SW480 (cell line): ENCODE data around the gene AADACL4.
A peak's percentile ranks its signal among the peaks of the same experiment; 100 is the strongest.
"Not testable (repeated sequence)": the region's sequence is repeated elsewhere in the genome, so short reads cannot be mapped to it uniquely, and the experiment has no call there.

Source experiments
- DNase-seq: peaks from one replicate; pipeline ENCODE4 v3.0.0-alpha.2; 2016; ENCODE audit warnings: low spot score

AADACL4 gene

DNA sequence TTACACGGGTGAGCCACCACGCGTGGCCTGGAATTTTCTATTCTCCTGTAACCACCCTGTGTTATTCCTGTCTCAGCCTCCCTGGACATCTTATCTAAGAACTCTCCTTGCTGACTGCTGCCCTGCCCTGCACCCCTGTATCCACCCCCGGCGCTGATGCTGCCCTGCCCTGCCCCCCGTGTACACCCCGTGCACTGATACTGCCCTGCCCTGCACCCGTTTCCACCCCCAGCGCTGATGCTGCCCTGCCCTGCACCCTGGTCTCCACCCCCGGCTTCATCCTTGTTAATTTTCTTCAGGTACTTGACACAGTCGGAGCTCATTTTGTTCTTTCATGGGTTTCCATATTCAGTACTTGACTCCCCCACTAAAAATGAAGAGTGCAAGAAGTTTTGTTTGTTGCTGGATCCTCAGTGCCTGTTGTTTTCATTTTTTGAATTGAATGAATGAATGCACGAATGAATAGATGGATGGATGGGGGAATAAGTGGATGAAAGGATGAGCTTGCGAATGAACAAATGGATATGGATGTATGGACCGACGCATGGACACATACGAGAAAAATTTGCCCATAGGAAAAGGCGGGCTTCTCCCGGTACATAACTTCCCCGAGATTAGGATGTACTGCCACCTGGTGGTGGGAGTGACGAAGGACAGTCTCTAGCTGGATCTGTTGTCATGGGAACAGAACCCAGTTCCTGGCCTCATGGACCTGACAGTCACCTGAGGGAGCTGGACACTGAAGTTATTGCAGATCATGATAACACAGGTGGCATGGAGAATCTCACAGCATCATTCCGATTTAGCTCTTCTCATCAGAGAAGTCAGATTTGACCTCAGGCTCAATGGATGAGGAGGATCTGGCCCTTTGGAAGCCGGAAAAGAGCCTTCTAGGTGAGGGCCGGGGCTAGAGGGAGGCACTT lies 14.9 kb downstream of the AADACL4 start:
- peak; percentile 77 for DNase-seq

DNA sequence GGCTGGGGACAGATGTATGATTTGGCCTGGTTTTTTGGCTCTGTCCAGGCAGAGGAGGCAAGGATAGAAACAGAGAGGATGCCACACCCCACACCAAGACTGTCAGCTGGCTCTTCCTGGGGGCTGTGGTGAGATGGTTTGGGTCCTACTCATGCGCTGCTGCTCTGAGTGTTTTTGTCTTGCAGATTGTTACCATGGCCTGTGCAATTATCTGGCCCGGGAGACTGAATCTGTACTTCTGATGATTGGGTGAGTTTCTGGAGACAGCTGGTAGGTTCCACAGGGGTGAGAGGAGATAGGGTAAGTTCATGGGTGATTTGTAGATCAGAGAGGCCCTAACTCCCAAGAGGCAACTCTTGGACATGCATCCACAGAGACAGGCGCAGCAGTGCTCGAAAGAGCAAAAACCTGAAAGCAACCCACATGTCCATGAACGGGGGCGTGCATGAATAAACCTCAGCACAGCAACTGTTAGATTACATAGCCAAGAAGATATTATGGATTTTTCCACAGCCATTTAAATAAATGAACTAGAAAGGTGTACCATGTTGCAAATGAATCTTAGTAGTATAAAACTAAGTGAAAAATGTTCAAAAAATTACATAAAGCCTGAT lies 17.8 kb downstream of the AADACL4 start:
- DNase-seq: no peak

DNA sequence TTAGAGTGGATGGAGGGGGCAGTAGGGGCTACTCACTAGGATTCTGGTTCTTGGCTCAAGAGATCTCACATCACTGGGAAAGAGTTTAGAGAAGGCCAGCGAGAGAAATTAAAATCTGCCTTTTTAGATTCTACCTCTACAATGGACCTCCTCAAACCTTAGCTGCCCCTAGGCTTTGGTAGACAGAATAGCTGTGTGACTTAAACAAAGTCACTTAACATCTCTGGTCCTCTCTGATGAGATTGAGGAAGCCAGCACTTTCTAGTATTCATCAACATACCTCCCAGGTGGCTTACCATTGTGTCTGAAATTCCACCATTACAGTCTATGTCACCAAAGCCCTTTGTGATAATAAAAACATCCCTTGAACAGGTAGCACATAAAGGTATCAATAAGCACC lies 18.7 kb downstream of the AADACL4 start:
- DNase-seq: no peak

DNA sequence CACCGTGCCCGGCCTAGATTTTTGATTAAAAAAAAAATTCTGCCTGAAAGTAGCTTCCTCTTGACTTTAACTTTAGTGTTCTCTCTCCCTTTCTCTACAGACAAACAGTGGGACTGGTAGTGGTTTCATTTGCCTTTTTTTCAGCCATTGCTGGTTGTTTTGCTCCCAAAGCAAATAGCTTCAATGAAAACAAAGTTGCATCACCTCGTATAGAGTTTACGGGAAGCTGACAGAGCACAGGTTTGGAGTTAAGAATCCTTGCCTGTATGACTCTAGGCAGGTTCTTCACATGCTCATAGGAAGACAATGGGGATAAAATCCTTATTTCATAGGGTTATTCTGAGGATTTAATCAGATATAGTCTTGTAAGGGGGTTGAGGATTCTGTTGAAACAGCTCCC lies 21.6 kb downstream of the AADACL4 start:
- DNase-seq: no peak

GRCh38 chr1:12666141-12666735 lies 22.4 kb downstream of the AADACL4 start:
- DNase-seq: no peak

DNA sequence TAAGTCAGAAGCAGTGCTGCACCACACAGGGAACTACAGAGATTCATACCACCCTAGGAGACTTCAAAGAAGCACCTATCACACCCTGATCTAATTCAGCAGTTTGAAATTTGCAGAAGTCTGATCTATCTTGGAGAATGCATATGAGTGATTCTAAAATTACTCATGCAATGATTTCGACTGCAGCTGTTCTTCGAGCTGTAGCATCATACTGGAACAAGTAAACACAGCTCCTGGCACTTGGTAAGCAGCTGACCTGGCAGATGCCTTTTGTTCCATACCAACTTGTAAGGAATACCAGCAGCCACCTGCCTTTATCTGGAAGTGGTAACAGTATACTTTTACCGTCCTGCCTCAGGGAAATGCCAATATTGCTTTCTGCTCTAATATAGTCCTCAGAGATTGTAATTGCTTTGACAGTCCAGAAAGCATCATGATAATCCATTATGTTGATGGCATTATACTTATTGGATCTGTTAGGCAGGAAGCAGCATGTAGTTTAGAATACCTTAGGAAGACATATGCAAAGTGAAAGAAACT lies 25.7 kb downstream of the AADACL4 start:
- no peak for DNase-seq

DNA sequence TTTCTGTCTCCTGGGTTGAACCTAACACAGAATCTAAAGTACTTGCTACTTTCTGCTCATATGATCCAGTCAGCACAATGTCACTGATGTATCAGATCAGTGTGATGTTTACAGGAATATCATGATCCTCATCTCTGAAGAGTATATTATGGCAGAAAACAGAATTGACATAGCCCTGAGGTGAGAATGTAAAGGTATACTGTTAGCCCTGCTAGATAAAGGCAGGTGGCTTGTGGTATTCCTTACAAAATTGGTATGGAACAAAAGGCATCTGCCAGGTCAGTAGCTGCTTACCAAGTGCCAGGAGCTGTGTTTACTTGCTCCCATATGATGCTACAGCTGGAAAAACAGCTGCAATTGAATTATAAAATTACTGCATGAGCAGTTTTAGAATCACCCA lies 30.5 kb downstream of the AADACL4 start:
- no peak for DNase-seq

GRCh38 chr1:12676122-12676521 lies 32.2 kb downstream of the AADACL4 start:
- DNase-seq: not testable (repeated sequence)

GRCh38 chr1:12677565-12677964 lies 33.7 kb downstream of the AADACL4 start:
- DNase-seq: no peak

- no peak for DNase-seq
Observed at GRCh38 chr1:12678350-12678749, 34.5 kb downstream of the AADACL4 start.

- DNase-seq: no peak
Observed at GRCh38 chr1:12678820-12679219, 34.9 kb downstream of the AADACL4 start.

DNA sequence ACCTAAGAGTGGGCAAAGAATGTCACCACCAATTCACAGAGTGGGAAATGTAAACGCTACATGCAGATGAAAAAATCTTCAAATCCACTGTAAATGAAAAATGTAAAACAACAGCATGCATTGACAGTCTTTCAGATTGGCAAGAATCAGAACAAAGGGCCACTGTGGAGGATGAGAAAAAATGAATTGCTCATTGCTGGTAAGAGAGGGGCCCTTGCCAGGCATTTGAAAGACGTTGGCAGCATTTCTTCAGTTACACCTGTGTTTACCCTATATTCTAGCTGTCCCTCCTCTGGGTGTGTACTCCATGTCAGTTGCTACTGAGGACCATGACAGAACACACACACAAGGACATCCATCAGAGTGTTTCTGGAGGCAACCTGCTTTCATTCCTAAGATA lies 46.3 kb downstream of the AADACL4 start:
- no peak for DNase-seq

DNA sequence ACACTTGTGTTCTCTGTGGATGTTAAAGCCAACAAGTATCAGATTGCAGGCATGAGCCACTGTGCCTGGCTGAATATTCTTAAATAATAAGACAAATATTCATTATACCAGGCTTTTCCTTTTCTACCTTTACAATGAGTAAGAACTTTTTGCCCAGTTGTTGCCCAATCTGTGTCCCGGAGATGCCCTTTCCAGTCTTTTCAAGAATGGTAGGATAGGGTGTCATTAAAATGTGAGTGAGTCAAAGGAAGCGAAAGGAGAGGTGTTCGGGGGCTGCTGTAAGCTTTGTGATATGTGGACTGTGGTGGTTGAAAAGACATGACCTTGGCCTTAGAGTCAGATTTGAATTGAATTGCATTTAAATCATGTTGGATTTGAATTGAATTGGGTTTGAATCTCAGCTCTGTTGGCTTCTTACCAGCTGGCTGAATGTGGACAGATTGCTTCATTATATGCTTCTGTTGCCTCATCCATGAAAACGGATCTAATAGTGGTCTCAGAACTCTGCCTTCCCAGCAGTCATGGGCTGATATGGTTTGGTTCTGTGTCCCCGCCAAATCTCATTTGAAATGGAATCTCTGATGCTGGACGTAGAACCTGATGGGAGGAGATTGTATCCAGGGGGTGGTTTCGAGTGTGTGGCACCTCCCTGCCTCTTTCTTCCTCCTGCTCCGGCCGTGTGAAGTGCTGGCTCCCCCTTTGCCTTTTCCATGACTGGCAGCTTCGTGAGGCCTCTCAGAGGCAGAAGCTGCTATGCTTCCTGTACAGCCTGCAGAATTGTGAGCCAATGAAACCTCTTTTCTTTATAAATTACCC lies 49.3 kb downstream of the AADACL4 start:
- DNase-seq: no peak

- DNase-seq: no peak
Observed at GRCh38 chr1:12696658-12697057, 52.8 kb downstream of the AADACL4 start.

DNA sequence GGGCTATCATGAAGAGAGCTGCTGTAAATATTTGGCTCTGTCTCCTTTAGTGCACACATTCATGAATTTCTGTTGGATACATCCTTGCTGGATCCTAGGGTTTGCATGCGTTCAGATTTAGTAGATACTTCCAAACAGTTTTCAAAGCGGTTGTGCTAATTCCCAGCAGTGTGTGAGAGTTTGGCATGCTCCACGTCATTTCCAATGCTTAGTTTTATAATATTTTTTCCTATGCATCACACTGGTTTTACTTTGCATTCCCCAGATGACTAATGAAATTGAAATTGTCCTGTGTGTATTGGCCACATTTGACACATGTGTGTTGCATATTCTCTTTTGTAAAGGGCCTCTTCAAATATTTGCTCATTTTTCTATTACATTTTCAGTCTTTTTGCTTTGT lies 53.5 kb downstream of the AADACL4 start:
- no peak for DNase-seq

DNA sequence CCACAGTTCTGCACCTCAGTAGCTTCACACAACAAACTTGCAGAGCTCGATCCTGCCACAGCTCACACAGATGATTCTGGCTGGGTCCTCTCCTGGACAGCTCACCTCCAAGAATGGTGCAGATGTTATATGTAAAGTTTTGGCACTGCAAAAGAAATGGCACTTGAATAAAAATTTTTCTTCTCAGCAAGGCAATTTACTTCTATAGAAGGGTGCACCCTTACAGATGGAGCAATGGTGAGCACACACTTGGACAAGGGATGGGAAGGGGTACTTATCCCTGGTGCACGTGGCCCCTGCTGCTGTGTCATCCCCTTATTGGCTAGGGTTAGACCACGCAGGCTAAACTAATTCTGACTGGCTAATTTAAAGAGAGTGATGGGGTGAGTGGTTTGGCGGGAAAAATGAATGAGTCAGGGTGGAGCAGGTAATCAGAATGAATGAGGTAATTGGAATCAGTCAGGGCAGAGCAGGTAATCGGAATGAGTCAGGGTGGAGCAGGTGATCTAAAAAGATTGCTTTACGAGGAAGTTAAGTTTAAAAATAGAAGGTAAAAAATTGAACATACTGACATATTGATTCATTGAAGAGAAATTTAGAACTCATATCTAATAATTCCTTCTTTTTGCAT lies 60.1 kb downstream of the AADACL4 start:
- no peak for DNase-seq

DNA sequence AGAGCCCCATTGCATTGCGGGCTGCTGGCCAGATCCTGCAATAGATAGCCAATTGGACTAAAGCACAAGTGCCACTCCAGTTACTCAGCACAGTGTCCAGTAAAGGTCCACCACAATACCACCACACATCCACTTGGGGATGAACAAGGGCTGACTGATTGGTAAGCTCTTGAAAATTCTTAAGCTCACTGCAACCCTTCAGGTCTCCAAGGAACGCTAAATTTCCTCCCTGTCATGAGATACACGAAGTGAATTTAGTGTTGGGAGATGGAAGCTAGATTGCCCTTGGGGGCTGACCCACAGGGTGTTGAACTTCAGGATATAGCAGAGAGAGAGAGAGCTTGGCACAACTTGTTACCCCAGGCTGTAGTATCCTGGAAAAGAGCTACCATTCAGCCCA lies 62.2 kb downstream of the AADACL4 start:
- no peak for DNase-seq

DNA sequence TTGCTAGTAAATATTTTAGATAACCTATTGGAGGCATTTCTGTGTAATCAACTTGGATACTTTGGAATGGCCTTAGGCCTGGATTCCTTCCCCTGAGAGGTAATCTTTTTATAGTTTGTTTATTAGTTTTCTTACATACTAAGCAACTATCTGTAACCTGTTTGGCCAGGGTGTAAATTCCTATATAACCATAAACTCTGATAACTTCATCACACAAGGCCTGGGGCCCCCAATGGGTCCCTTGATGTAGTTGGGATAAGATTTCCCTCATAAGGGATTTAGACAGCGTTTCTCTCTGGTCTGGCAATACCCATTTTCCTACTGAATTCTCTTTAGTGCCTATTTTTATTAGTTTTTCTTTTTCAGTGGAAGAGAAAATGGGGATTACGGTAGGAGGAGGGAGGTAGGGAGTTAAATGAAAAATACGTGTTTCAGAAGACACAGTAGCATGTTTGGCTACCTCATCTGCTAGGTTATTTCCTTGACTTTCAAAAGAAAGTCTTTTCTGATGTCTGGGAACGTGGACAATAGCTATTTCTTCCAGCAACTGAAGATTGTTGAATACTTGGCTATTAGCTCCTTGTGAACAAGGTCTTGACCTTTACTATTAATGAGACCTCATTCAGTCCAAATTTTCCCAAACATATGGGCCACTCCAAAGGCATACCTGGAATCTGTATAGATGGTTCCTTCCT lies 64.7 kb downstream of the AADACL4 start:
- DNase-seq: no peak

DNA sequence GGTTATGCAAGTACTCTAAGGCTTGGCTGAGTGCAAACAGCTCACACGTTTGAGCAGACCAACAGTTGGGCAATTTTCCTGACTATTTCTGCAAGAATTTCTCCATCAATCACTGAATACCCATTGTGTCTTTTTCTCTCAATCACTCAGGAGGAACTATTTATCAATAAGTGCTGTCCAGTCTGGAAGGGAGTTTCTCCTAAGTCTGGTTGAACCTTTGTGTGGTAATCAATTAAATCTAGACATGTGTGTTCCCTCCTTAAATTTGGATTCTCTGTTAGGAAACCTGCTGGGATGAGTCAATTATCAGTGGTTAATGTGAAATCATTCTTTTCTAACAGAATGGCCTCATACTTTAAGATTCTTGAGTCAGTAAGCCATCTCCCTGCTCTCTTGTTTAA lies 65.2 kb downstream of the AADACL4 start:
- DNase-seq: no peak

- no peak for DNase-seq
Observed at GRCh38 chr1:12709696-12710095, 65.8 kb downstream of the AADACL4 start.

DNA sequence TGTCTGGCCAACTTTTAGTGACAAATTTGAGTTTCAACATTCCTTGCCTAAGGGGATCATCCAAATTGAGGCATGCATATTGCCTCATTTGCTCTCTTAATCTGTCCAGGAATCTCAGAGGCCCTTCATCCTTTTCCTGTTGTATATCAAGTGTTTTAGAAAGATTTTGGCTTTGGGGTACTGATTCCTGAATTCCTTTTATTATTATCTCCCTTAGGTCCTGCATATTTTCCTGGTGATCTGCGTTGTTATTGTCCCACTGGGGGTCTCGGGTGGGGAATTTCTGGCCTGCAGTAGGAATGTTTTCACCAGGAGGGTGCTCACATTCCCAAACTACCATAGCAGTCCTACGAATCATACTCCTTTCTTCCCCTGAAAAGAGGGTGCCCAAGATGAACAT lies 67.7 kb downstream of the AADACL4 start:
- no peak for DNase-seq
